H7 (cell line): ENCODE measurements around the gene TMPRSS9. TPM values are rescaled to one million over a fixed set of nuclear protein-coding genes. Genes with fewer than 3 reads are reported as not detected.

ENCODE experiments used
- DNase-seq: peaks from one replicate; pipeline ENCODE4 v3.0.0; 2012
- H3K27me3 ChIP-seq: 2 replicates; pipeline ENCODE4 v1.6.0; 2011; ENCODE audit warnings: mild to moderate bottlenecking, low read length; ENCODE audit not compliant: control insufficient read depth, insufficient read depth
- H3K36me3 ChIP-seq: replicated peaks from 2 replicates; pipeline ENCODE4 v1.5.1; 2011; ENCODE audit warnings: low read length; ENCODE audit not compliant: control insufficient read depth, insufficient read depth
- H3K4me3 ChIP-seq: 2 replicates; pipeline ENCODE4 v1.5.1; 2011; ENCODE audit warnings: low read depth, mild to moderate bottlenecking, control low read depth, low read length, moderate library complexity; ENCODE audit not compliant: insufficient read depth
- total RNA-seq: library from RNA; depleted of rRNA; stranded (reverse); fragments of >200 nt; shearing (Covaris generic); gene quantifications from 2 replicates; pipeline ENCODE4 v1.2.3, GENCODE V29; 2014

TMPRSS9 gene
- total RNA-seq, 1 experiment from 2014 or later: not detected

- DNase-seq: no peak
- H3K27me3 ChIP-seq: no peaks in the 10 kb centered on the region
These were observed 25.6 kb upstream of the TMPRSS9 start for GRCh38 chr19:2334426-2334825.

GRCh38 chr19:2334986-2335846 is 24.8 kb upstream of the TMPRSS9 start:
- peak; percentile 80 for DNase-seq
- 0 out of 2 replicates have a peak, but pooled peaks cover 1% of the 10 kb centered on the region for H3K36me3 ChIP-seq
- no peak overlapping the region for H3K4me3 ChIP-seq
- no peaks in the 10 kb centered on the region for H3K27me3 ChIP-seq

More at GRCh38 chr19:2334426-2334825, 25.6 kb upstream of the TMPRSS9 start:
- Histone ChIP-seq H3K36me3 (0 out of 2 replicates have a peak, but pooled peaks cover 1% of the 10 kb centered on the region), H3K4me3 (no peak overlapping the region)

- DNase-seq: no peak
- no peak overlapping the region for H3K4me3 ChIP-seq
- 0 out of 2 replicates have a peak, but pooled peaks cover 1% of the 10 kb centered on the region for H3K36me3 ChIP-seq
These were observed 24.2 kb upstream of the TMPRSS9 start for GRCh38 chr19:2335848-2336247.

GRCh38 chr19:2336528-2337328 is 23.3 kb upstream of the TMPRSS9 start:
- Histone ChIP-seq H3K27me3 (no peaks in the 10 kb centered on the region), H3K4me3 (no peak overlapping the region), H3K36me3 (0 out of 2 replicates have a peak, but pooled peaks cover 1% of the 10 kb centered on the region)
- DNase-seq: no peak

More at GRCh38 chr19:2335848-2336247, 24.2 kb upstream of the TMPRSS9 start:
- H3K27me3 ChIP-seq: no peaks in the 10 kb centered on the region

GRCh38 chr19:2337329-2337707 is 22.7 kb upstream of the TMPRSS9 start:
- Histone ChIP-seq H3K36me3 (0 out of 2 replicates have a peak, but pooled peaks cover 1% of the 10 kb centered on the region), H3K4me3 (no peak overlapping the region), H3K27me3 (no peaks in the 10 kb centered on the region)
- peak; percentile 94 for DNase-seq

GRCh38 chr19:2338055-2338615 is 21.9 kb upstream of the TMPRSS9 start:
- no peak for DNase-seq
- no peak overlapping the region for H3K4me3 ChIP-seq

GRCh38 chr19:2338751-2339643 is 21.1 kb upstream of the TMPRSS9 start:
- no peak for DNase-seq
- 0 out of 2 replicates have a peak, but pooled peaks cover 1% of the 10 kb centered on the region for H3K36me3 ChIP-seq
- H3K4me3 ChIP-seq: no peak overlapping the region
- H3K27me3 ChIP-seq: no peaks in the 10 kb centered on the region

More at GRCh38 chr19:2338055-2338615, 21.9 kb upstream of the TMPRSS9 start:
- Histone ChIP-seq H3K27me3 (no peaks in the 10 kb centered on the region), H3K36me3 (0 out of 2 replicates have a peak, but pooled peaks cover 1% of the 10 kb centered on the region)

GRCh38 chr19:2339644-2340310 is 20.3 kb upstream of the TMPRSS9 start:
- no peak overlapping the region for H3K4me3 ChIP-seq

GRCh38 chr19:2340496-2341243 is 19.4 kb upstream of the TMPRSS9 start:
- no peak for DNase-seq

More at GRCh38 chr19:2339644-2340310, 20.3 kb upstream of the TMPRSS9 start:
- DNase-seq: no peak
- Histone ChIP-seq H3K36me3 (0 out of 2 replicates have a peak, but pooled peaks cover 1% of the 10 kb centered on the region), H3K27me3 (no peaks in the 10 kb centered on the region)

GRCh38 chr19:2341244-2341751 is 18.8 kb upstream of the TMPRSS9 start:
- Histone ChIP-seq H3K36me3 (peaks cover 1% of the 10 kb centered on the region; the same call in 1 of the 2 replicates), H3K4me3 (no peak overlapping the region), H3K27me3 (no peaks in the 10 kb centered on the region)
- no peak for DNase-seq

More at GRCh38 chr19:2340496-2341243, 19.4 kb upstream of the TMPRSS9 start:
- no peaks in the 10 kb centered on the region for H3K27me3 ChIP-seq
- H3K36me3 ChIP-seq: peaks cover 1% of the 10 kb centered on the region; the same call in 1 of the 2 replicates
- H3K4me3 ChIP-seq: no peak overlapping the region

GRCh38 chr19:2341982-2342381 is 18.1 kb upstream of the TMPRSS9 start:
- Histone ChIP-seq H3K4me3 (no peak overlapping the region), H3K27me3 (no peaks in the 10 kb centered on the region), H3K36me3 (peaks cover 1% of the 10 kb centered on the region; the same call in 1 of the 2 replicates)
- no peak for DNase-seq

- no peak for DNase-seq
- Histone ChIP-seq H3K36me3 (peaks cover 1% of the 10 kb centered on the region; the same call in 1 of the 2 replicates), H3K27me3 (no peaks in the 10 kb centered on the region), H3K4me3 (no peak overlapping the region)
These were observed 17.3 kb upstream of the TMPRSS9 start for GRCh38 chr19:2342656-2343288.
